Neutrophil (primary cell): ENCODE results near the gene IL18R1.

Source experiments
- H3K27ac ChIP-seq: fragments of 200-600 bp; sonication (generic); 2 replicates; pipeline ENCODE4 v1.5.1; 2016; ENCODE audit warnings: mild to moderate bottlenecking, moderate library complexity
- H3K27me3 ChIP-seq: fragments of 200-600 bp; sonication (generic); 2 replicates; pipeline ENCODE4 v1.6.0; 2016; ENCODE audit warnings: mild to moderate bottlenecking
- H3K36me3 ChIP-seq: fragments of 200-600 bp; sonication (generic); 2 replicates; pipeline ENCODE4 v1.5.1; 2017
- H3K4me1 ChIP-seq, 2 experiments: fragments of 200-600 bp in 1 of 2; sonication (generic) in 1 of 2; 1 replicate in 1 of 2; 2 replicates in 1 of 2; pipeline versions ENCODE4 v1.5.1 to v1.6.1; 2013 to 2016; ENCODE audit warnings: low read depth in 1 of 2, low read length in 1 of 2, mild to moderate bottlenecking in 1 of 2, moderate library complexity in 1 of 2; ENCODE audit not compliant: control insufficient read depth in 1 of 2, insufficient read depth in 1 of 2
- H3K4me3 ChIP-seq, 2 experiments: fragments of 200-600 bp in 1 of 2; sonication (generic) in 1 of 2; 1 replicate in 1 of 2; 2 replicates in 1 of 2; pipeline ENCODE4 v1.5.1; 2013 to 2016; ENCODE audit warnings: low read depth in 1 of 2, low read length in 1 of 2, mild to moderate bottlenecking in 1 of 2, moderate library complexity in 1 of 2
- H3K9me3 ChIP-seq: fragments of 200-600 bp; sonication (generic); 2 replicates; pipeline ENCODE4 v1.5.1; 2016
- TF ChIP-seq, protein P1 (sequence below): fragments of 200-600 bp; sonication (generic); IDR thresholded peaks from 2 replicates; pipeline ENCODE4 v1.5.1; 2016; ENCODE audit warnings: antibody characterized with exemption

The IL18R1 gene

GRCh38 chr2:102367331-102367971, 11.9 kb downstream of the IL18R1 start:
- peaks cover 42% of the 10 kb centered on the region for H3K36me3 ChIP-seq
- no peaks in the 10 kb centered on the region for H3K9me3 ChIP-seq
- H3K27me3 ChIP-seq, result no peaks in the 10 kb centered on the region
- peak overlapping the region; percentile 60 for H3K27ac ChIP-seq
- TF ChIP-seq, protein P1, sequence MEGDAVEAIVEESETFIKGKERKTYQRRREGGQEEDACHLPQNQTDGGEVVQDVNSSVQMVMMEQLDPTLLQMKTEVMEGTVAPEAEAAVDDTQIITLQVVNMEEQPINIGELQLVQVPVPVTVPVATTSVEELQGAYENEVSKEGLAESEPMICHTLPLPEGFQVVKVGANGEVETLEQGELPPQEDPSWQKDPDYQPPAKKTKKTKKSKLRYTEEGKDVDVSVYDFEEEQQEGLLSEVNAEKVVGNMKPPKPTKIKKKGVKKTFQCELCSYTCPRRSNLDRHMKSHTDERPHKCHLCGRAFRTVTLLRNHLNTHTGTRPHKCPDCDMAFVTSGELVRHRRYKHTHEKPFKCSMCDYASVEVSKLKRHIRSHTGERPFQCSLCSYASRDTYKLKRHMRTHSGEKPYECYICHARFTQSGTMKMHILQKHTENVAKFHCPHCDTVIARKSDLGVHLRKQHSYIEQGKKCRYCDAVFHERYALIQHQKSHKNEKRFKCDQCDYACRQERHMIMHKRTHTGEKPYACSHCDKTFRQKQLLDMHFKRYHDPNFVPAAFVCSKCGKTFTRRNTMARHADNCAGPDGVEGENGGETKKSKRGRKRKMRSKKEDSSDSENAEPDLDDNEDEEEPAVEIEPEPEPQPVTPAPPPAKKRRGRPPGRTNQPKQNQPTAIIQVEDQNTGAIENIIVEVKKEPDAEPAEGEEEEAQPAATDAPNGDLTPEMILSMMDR, result no peak
- no peak overlapping the region for H3K4me3 ChIP-seq
- H3K4me1 ChIP-seq, result peaks cover 23 to 41% of the 10 kb centered on the region in 2 experiments

- H3K36me3 ChIP-seq, result peaks cover 41% of the 10 kb centered on the region
- H3K9me3 ChIP-seq, result no peaks in the 10 kb centered on the region
- no peaks in the 10 kb centered on the region for H3K27me3 ChIP-seq
- TF ChIP-seq, protein P1, result no peak
- no peak overlapping the region for H3K4me3 ChIP-seq
- peak overlapping the region; percentile 60 for H3K27ac ChIP-seq
- peaks cover 23 to 41% of the 10 kb centered on the region in 2 experiments for H3K4me1 ChIP-seq
These were observed 13.0 kb downstream of the IL18R1 start for GRCh38 chr2:102368461-102369109.

- Histone ChIP-seq H3K36me3 (peaks cover 30% of the 10 kb centered on the region), H3K4me3 (no peak overlapping the region), H3K4me1 (peaks cover 23 to 41% of the 10 kb centered on the region in 2 experiments), H3K9me3 (no peaks in the 10 kb centered on the region), H3K27me3 (no peaks in the 10 kb centered on the region), H3K27ac (no peak overlapping the region)
- TF ChIP-seq, protein P1, result no peak
These were observed 14.3 kb downstream of the IL18R1 start for GRCh38 chr2:102369866-102370265.

- Histone ChIP-seq H3K9me3 (no peaks in the 10 kb centered on the region), H3K4me1 (no peaks in the 10 kb centered on the region), H3K27ac (no peak overlapping the region), H3K4me3 (no peak overlapping the region), H3K36me3 (peaks cover 20% of the 10 kb centered on the region), H3K27me3 (no peaks in the 10 kb centered on the region)
- TF ChIP-seq, protein P1, result no peak
These were observed 20.5 kb downstream of the IL18R1 start for GRCh38 chr2:102376052-102376591.

- Histone ChIP-seq H3K27me3 (no peaks in the 10 kb centered on the region), H3K27ac (no peak overlapping the region), H3K4me3 (no peak overlapping the region), H3K4me1 (no peaks in the 10 kb centered on the region), H3K36me3 (peaks cover 46% of the 10 kb centered on the region), H3K9me3 (no peaks in the 10 kb centered on the region)
- TF ChIP-seq, protein P1, result no peak
These were observed 28.1 kb downstream of the IL18R1 start for GRCh38 chr2:102383722-102384121.
